ENCODE data around the gene KCNIP1.

The KCNIP1 gene

DNA sequence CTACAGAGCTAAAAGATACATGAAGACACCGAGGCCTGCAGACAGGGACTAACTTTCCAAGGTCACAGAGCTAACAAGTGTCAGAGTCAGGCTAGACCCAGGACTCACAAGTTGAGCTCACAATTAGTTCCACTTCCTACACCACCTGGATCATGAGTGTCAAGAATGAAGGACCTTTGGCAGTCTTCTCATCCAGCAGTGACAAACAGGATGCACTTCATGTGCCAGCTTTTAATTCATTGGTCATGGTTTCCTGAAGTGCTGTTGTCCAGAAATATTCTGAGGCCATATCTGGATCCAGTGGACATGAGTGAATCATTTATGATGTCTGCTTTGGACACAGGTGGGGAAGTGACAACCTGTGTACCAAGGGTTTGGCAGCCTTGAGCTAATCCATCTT is 77.4 kb downstream of the KCNIP1 start:
- H3K27ac ChIP-seq, result no peak overlapping the region
- TF ChIP-seq, protein P1, sequence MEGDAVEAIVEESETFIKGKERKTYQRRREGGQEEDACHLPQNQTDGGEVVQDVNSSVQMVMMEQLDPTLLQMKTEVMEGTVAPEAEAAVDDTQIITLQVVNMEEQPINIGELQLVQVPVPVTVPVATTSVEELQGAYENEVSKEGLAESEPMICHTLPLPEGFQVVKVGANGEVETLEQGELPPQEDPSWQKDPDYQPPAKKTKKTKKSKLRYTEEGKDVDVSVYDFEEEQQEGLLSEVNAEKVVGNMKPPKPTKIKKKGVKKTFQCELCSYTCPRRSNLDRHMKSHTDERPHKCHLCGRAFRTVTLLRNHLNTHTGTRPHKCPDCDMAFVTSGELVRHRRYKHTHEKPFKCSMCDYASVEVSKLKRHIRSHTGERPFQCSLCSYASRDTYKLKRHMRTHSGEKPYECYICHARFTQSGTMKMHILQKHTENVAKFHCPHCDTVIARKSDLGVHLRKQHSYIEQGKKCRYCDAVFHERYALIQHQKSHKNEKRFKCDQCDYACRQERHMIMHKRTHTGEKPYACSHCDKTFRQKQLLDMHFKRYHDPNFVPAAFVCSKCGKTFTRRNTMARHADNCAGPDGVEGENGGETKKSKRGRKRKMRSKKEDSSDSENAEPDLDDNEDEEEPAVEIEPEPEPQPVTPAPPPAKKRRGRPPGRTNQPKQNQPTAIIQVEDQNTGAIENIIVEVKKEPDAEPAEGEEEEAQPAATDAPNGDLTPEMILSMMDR (conservative IDR thresholded peaks at IDR 0.05), result no peak

DNA sequence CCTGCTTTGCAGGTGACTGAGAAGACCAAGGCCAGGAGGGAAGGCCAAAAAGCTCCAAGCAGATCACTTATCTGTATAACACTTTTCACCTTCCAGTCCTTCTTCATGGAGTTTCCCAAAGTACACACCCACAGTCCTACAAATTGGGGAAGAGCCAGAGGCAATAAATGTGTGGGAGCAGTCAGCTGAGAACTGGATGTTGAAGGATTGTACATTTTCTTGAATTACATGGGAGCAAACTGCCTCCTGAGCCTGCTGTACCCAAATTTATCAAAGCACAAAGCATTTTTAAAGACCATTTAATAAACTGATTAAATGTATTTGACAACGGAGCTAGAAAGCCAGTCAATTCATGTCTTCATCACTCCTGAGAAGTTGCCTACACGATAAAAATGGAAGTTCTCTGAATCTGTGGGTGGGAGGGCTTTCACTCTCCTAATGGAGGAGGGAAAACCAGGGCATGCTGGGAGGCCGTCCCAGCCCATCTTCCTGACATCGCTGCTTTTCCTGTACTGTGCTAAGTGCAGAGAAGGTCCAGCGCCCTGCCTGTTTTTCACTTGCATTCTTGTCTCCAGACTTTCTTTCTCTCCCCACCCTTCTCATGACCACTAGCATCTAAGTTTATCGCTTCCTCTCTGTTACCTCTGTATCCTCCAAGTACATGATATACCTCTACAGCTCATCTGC is 79.0 kb downstream of the KCNIP1 start:
- no peak overlapping the region for H3K27ac ChIP-seq
- TF ChIP-seq, protein P1 (conservative IDR thresholded peaks at IDR 0.05), result no peak

DNA sequence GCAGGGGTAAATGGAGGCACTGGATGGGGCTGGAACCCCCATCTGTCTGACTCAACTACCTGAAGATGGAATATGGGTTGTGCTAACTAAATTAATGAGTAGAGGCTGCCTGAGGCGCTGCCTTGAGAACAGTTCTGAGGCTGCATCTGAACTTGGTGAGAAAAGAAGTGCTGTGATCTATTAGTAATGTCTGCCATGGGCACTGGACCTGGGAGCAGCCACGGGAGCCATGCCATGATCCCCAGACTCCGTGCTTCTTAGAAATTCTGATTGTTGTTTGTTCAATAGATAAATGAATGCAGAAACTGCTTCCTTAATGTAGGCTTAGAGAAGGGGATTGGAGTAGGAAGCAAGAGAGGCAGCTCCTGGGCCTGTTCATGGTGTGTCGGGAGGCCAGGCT is 80.2 kb downstream of the KCNIP1 start:
- no peak overlapping the region for H3K27ac ChIP-seq
- TF ChIP-seq, protein P1 (conservative IDR thresholded peaks at IDR 0.05), result no peak

DNA sequence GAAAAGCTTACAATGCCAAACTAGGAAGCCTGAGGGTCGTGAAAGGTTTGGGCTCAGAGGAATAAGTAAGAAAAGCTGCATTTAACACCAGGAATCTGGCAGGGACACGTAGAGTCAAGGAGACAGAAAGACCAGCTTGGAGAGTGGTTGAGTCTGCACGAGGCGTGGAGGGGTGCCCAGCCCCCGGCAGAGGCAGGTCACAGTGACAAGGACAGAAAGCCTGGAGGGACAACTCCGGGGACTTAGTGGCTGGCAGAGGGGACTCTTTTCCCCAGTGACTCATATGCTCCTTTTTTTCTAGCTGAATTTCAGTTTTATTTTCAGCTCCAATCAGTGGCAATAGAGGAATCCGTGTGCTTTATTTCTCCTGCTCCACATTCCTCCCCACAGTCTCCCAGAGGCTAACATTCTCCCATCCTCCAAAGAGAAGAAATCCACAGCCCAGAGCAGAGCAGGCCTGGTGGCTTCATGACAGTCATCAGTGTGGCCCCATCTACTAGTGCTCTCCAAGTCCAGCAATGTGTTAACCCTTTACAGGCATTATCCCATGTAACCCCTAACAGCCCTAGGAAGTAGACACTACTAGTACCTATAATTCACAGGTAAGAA is 80.7 kb downstream of the KCNIP1 start:
- H3K27ac ChIP-seq, result no peak overlapping the region
- TF ChIP-seq, protein P1 (conservative IDR thresholded peaks at IDR 0.05), result no peak

DNA sequence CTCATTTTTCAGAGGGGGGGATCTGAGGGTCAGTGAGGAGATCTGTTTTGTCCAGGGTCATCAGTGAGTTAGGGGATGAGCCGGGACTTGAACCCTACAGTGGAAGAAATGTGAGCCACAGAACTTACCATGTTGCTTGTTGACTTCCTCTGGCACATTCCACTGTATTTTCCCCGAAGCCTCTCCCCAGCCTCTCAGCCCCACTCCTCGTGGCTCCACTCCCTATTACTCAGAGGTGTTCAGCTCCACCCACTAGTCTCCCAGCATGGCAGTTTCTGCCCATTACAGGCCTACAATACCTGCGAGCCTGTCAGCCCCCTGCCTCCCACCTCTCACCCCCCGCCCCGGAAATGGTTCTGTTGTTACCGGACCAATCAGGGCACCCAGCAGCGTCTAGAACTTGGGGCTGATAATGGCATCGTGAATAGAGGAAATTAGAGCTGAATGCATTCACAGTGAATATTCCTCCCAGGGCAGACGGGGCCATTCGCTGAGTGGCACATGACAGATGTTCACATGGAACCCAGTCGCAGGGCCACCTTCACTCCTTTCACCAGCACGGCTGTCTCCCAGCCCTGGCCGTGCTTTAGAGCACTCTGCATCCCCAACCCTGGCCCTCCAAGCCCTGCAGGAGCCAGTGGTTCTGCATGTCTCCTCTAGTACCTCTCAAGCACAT is 81.6 kb downstream of the KCNIP1 start:
- TF ChIP-seq, protein P1 (conservative IDR thresholded peaks at IDR 0.05), result no peak
- no peak overlapping the region for H3K27ac ChIP-seq

DNA sequence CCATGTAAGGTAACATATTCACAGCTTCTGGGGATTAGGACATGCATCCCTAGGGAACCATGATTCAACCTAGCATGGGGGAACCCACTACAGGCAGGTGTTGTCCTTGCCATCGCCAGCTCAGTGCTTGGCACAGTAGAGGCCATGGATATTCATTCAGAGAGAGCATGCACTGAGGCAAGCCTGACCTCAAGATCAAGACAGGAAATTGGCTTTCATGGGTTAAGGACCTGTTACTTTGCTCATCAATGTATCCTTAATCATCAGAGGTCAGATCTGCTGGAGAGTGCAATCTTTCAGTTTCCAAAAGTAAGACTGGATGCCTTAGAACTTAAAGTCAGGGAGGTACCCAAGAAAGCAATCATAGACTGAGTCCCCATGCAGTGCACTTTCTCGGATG is 84.0 kb downstream of the KCNIP1 start:
- TF ChIP-seq, protein P1 (conservative IDR thresholded peaks at IDR 0.05), result no peak

DNA sequence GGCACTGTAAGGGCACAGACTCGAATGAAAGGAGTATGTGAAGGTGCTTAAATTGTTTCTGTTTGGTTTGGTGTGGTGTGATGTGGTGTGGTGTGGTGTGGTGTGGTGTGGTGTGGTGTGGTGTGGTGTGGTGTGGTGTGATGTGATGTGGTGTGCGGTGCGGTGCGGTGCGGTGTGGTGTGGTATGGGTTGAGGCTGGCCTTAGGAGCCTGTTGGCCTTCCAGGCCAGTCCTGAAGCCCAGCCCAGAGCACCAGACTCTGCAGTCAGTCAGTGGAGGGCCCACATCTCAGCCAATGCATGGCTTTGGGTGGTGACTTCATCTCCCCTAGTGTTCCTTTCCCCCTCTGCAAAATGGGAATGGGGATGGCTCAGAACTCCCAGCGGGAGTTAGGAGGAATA is 85.8 kb downstream of the KCNIP1 start:
- TF ChIP-seq, protein P1 (conservative IDR thresholded peaks at IDR 0.05), result no peak
- no peak overlapping the region for H3K27ac ChIP-seq

More for the DNA sequence above, 84.0 kb downstream of the KCNIP1 start:
- H3K27ac ChIP-seq, result no peak overlapping the region
